AG20443 (cell line): ENCODE data around the gene PCGF6.

Source experiments
- DNase-seq: peaks from one replicate; pipeline ENCODE4 v3.0.0; 2012; ENCODE audit warnings: low spot score, mixed read lengths

Gene PCGF6

DNA sequence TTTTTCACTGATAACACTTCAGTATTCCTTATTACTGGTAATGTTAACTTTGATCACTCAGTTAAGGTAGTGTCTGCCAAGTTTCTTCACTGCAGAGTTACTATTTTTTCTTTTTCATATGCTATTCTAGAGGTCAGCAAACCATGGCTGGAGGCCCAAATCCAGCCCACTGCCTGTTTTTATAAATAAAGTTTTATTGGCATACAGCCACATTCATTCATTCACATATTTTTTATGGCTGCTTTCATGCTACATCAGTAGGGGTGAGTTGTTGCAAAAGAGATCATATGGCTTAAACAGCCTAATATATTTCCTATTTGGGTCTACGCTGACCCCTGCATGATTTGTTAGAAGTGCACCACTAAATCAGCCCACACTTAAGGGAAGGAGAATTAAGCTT, 94.3 kb downstream of the PCGF6 start:
- no peak for DNase-seq

DNA sequence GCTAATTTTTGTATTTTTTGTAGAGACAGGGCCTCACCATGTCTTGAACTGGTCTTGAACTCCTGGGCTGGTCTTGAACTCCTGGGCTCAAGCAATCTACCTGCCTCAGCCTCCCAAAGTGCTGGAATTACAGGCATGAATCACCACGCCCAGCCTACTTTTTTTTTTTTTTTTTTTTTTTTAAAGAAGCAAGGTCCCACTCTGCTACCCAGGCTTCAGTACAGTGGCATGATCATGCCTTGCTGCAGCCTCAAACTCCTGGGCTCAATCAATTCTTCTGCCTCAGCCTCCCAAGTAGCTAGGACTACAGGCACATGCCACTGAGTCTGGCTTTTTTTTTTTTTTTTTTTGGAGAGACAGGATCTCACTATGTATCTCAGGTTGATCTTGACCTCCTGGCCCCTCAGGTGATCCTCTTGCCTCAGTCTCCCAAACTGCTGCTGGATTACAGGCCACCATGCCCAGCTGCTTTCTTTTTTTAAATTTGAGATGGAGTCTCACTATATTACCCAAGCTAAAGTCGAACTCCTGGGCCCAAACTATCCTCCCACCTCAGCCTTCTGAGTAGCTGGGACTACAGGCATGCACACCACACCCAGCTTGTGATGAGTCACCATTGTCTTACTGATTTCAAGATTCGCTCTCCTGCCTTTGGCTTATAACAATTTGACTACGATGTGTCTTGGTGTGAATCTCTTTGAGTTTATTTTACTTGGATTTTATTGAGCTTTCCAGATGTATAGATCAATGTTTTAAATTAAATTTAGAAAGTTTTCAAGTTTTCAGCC, 96.2 kb downstream of the PCGF6 start:
- no peak for DNase-seq

DNA sequence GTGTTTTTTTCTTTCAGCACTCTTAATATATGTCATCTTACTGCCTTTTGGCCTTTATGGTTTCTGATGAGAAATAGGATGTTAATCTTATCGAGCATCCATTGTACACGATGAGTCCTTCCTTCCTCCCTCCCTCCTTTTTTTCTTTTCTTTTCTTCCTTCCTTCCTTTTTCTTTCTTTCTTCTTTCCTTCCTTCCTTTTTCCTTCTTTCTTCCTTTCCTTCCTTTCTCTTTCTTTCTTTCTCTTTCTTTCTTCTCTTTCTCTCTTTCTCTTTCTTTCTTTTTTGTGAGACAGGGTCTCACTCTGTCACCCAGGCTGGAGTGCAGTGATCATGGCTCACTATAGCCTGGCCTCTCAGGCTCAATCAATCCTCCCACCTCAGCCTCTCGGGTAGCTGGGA, 96.8 kb downstream of the PCGF6 start:
- DNase-seq: no peak
